GM06990 (cell line): Measurements from ENCODE around the gene NACA2.

Experiments used
- DNase-seq: peaks from one replicate; pipeline ENCODE4 v3.0.0-alpha.2; 2011; ENCODE audit not compliant: insufficient read length; ENCODE audit errors: extremely low read depth
- H3K27me3 ChIP-seq: replicated peaks from 2 replicates; pipeline ENCODE4 v1.6.0; 2011; ENCODE audit warnings: low read length; ENCODE audit not compliant: control insufficient read depth, insufficient read depth
- H3K36me3 ChIP-seq: 2 replicates; pipeline ENCODE4 v1.5.1; 2011; ENCODE audit warnings: low read length; ENCODE audit not compliant: control insufficient read depth, insufficient read depth
- H3K4me3 ChIP-seq: replicated peaks from 2 replicates; pipeline ENCODE4 v1.5.1; 2011; ENCODE audit warnings: low read depth, mild to moderate bottlenecking, control low read depth, low read length
- CTCF ChIP-seq: IDR thresholded peaks from 2 replicates; pipeline ENCODE4 v1.5.1; 2011; ENCODE audit warnings: low read length, control low read depth, mild to moderate bottlenecking, inconsistent platforms; ENCODE audit not compliant: insufficient read depth, poor library complexity, severe bottlenecking

Gene NACA2

GRCh38 chr17:61540874-61541273 lies 50.1 kb downstream of the NACA2 start:
- Histone ChIP-seq H3K27me3 (no peaks in the 10 kb centered on the region), H3K36me3 (no peaks in the 10 kb centered on the region), H3K4me3 (no peak overlapping the region)
- TF ChIP-seq CTCF = no peak
- no peak for DNase-seq
